CD4-positive, alpha-beta T cell (primary cell): ENCODE data around the gene DNAL1. TPM values are rescaled to one million over a fixed set of nuclear protein-coding genes. Genes with fewer than 3 reads are reported as not detected.

Experiments used
- ATAC-seq: fragments of 200-7000 bp; cut with Tn5 transposase; one replicate; pipeline ENCODE4 v1.10.0; 2022; ENCODE audit warnings: mild to moderate bottlenecking; ENCODE audit not compliant: poor library complexity
- CTCF ChIA-PET: fragments of 350-600 bp; sonication (Branson Sonifier 250); formaldehyde crosslinking; loops from one replicate; lab custom pipeline; 2021; ENCODE audit warnings: antibody characterized with exemption, inconsistent platforms; lab: Charles Lee
- POLR2A ChIA-PET: fragments of 350-600 bp; sonication (Branson Sonifier 250); formaldehyde crosslinking; loops from one replicate; lab custom pipeline; 2021; ENCODE audit warnings: antibody characterized with exemption, inconsistent platforms; lab: Charles Lee
- DNase-seq, 14 experiments: peaks; one replicate each; pipeline ENCODE4 v3.0.0-alpha.2; 2013 to 2020; ENCODE audit warnings: mixed read lengths in 2 of 14
- H3K27ac ChIP-seq, 2 donors: one replicate each; pipeline versions ENCODE4 v1.5.1 to v1.7.0; 2013; ENCODE audit warnings: low read length in 2 of 2, low read depth in 1 of 2, mild to moderate bottlenecking in 1 of 2
- H3K27me3 ChIP-seq, 2 experiments: 1 replicate in 1 of 2; 2 replicates in 1 of 2; pipeline versions ENCODE4 v1.6.1 to v1.7.0; 2013; ENCODE audit warnings: low read length in 2 of 2, control low read depth in 1 of 2, mild to moderate bottlenecking in 1 of 2, moderate library complexity in 1 of 2; ENCODE audit not compliant: insufficient read depth in 2 of 2, control insufficient read depth in 1 of 2
- H3K36me3 ChIP-seq: one replicate; pipeline ENCODE4 v1.6.1; 2013; ENCODE audit warnings: low read length, control low read depth; ENCODE audit not compliant: insufficient read depth
- H3K4me1 ChIP-seq: one replicate; pipeline ENCODE4 v1.6.1; 2013; ENCODE audit warnings: low read length, control low read depth; ENCODE audit not compliant: insufficient read depth
- H3K4me3 ChIP-seq: one replicate; pipeline ENCODE4 v1.5.1; 2013; ENCODE audit warnings: mild to moderate bottlenecking, low read length, moderate library complexity
- H3K9me3 ChIP-seq, 2 experiments: 1 replicate in 1 of 2; 2 replicates in 1 of 2; pipeline versions ENCODE4 v1.6.1 to v1.7.0; 2013; ENCODE audit warnings: low read length in 2 of 2, mild to moderate bottlenecking in 2 of 2, control low read depth in 1 of 2, moderate library complexity in 1 of 2; ENCODE audit not compliant: control insufficient read depth in 1 of 2, insufficient read depth in 1 of 2
- H3K27ac Mint-ChIP-seq: one replicate; pipeline ENCODE4 v1.8.0; 2020; ENCODE audit warnings: mixed read lengths
- H3K27me3 Mint-ChIP-seq: one replicate; pipeline ENCODE4 v1.8.0; 2021; ENCODE audit warnings: mixed read lengths
- H3K36me3 Mint-ChIP-seq: one replicate; pipeline ENCODE4 v1.8.0; 2021; ENCODE audit warnings: low read depth, mixed read lengths
- H3K4me1 Mint-ChIP-seq: one replicate; pipeline ENCODE4 v1.8.0; 2021; ENCODE audit warnings: low read depth, mixed read lengths
- H3K4me3 Mint-ChIP-seq: one replicate; pipeline ENCODE4 v1.8.0; 2020; ENCODE audit warnings: mild to moderate bottlenecking, mixed read lengths
- H3K9me3 Mint-ChIP-seq: one replicate; pipeline ENCODE4 v1.8.0; 2020; ENCODE audit warnings: mixed read lengths
- intact Hi-C, 2 experiments: fragments of 100-400 bp; cut with DNase I in 1 of 2; cut with micrococcal nuclease in 1 of 2; formaldehyde crosslinking; loops; one replicate each; pipeline versions ENCODE4 v1.15.1 to v1.9.0; 2023 to 2025; cut with DNase I, micrococcal nuclease
- total RNA-seq, 174 experiments: library from RNA in 2 of 174; stranded (reverse) in 2 of 174; gene quantifications; one replicate each; pipeline ENCODE4 v1.2.3 and lab custom pipeline; 2021 to 2026
- TF ChIP-seq, protein P1 (sequence below): fragments of 200-600 bp; IDR thresholded peaks from one replicate; pipeline ENCODE4 v1.8.0; 2022; ENCODE audit warnings: antibody characterized with exemption, mild to moderate bottlenecking

DNAL1 gene
- total RNA-seq, 2 experiments from 2014 or later, result 2.9 to 3.7 TPM

DNA sequence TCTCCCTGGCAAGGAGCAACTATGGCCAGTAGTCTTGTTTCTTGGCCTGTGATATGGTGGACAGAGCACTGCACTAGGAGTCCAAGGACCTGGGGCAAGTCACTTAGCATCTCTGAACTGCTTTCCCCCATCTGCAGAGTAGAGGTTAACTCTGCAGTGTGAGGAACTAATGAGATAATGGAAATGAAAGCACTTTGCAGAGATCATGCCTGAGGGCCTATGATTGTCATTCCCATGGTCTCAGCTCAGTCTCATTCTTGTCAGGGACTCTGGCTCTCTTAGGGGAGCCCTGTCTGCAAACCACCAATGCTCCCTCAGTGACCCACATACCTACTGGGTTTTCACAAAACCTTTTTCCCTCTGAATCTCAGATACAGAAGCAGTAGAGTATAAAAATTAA lies 75.8 kb downstream of the DNAL1 start:
- ChIA-PET POLR2A (interaction anchor here (0.8 kb wide), 1 partner anchor 9 kb away, joined by 3 read pairs; no protein-coding TSS in a partner anchor), CTCF (no interaction called here)
- Histone ChIP-seq H3K27ac (no peak overlapping the region), H3K4me1 (peaks cover 23% of the 10 kb centered on the region), H3K9me3 (no peaks in the 10 kb centered on the region), H3K36me3 (peaks cover 90% of the 10 kb centered on the region), H3K4me3 (no peak overlapping the region), H3K27me3 (no peaks in the 10 kb centered on the region)
- no peak overlapping the region for H3K4me3 Mint-ChIP-seq
- H3K27me3 Mint-ChIP-seq, result no peaks in the 10 kb centered on the region
- TF ChIP-seq, protein P1, sequence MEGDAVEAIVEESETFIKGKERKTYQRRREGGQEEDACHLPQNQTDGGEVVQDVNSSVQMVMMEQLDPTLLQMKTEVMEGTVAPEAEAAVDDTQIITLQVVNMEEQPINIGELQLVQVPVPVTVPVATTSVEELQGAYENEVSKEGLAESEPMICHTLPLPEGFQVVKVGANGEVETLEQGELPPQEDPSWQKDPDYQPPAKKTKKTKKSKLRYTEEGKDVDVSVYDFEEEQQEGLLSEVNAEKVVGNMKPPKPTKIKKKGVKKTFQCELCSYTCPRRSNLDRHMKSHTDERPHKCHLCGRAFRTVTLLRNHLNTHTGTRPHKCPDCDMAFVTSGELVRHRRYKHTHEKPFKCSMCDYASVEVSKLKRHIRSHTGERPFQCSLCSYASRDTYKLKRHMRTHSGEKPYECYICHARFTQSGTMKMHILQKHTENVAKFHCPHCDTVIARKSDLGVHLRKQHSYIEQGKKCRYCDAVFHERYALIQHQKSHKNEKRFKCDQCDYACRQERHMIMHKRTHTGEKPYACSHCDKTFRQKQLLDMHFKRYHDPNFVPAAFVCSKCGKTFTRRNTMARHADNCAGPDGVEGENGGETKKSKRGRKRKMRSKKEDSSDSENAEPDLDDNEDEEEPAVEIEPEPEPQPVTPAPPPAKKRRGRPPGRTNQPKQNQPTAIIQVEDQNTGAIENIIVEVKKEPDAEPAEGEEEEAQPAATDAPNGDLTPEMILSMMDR, result no peak
- H3K4me1 Mint-ChIP-seq, result peaks cover 7% of the 10 kb centered on the region
- peaks cover 88% of the 10 kb centered on the region for H3K36me3 Mint-ChIP-seq
- DNase-seq (no peak), ATAC-seq (no peak)
- peak overlapping the region; percentile 33 for H3K27ac Mint-ChIP-seq
- intact Hi-C loops, result loop anchor here in 1 of 2 experiments (10.0 kb wide), 1 partner anchor 164 kb away; the partner anchor contains the start of gene ZNF410
- no peaks in the 10 kb centered on the region for H3K9me3 Mint-ChIP-seq

DNA sequence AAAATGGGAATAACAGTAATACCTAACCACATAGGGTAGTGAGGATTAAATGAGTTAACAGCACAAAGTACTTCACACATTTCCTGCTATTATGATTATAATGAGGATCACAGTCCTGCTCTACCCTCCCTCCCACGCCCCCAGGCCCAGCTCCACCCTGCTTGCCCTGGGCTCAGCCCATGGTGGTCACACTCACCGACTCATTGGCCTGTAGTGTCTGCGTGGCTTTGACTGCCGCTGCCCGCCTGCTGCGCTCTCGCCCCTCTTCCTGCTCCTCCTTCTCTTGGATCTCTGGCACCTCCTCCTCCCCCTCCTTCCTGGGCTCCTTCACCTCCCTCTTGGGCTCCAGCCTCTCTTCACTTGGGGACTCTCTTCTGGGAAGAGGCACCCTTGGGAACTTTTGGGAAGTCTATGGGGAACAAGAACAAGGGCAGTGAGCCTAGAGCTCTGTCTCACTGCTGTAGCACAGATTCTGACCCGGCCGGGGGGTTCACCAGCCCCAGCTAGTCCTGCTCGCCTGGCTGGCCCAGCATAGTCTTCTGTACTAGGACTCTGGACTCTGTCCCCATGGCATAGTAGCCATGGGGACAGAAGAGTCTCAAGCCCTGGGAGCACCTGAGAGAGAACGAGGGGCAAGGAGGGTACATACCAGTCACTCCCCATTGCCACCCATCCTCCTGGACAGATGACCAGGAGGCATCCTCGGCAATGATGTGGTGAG lies 76.5 kb downstream of the DNAL1 start:
- intact Hi-C loops, result loop anchor here in 1 of 2 experiments (10.0 kb wide), 1 partner anchor 164 kb away; the partner anchor contains the start of gene ZNF410
- H3K4me3 ChIP-seq, result no peak overlapping the region
- no peaks in the 10 kb centered on the region for H3K27me3 Mint-ChIP-seq
- H3K27ac ChIP-seq, result no peak overlapping the region
- H3K36me3 Mint-ChIP-seq, result peaks cover 88% of the 10 kb centered on the region
- peak overlapping the region; percentile 34 for H3K27ac Mint-ChIP-seq
- no peaks in the 10 kb centered on the region for H3K9me3 ChIP-seq
- peaks cover 29% of the 10 kb centered on the region for H3K4me1 ChIP-seq
- H3K4me3 Mint-ChIP-seq, result no peak overlapping the region
- TF ChIP-seq, protein P1, result no peak
- no peaks in the 10 kb centered on the region for H3K27me3 ChIP-seq
- DNase-seq (no peak), ATAC-seq (no peak)
- H3K4me1 Mint-ChIP-seq, result peaks cover 7% of the 10 kb centered on the region
- H3K36me3 ChIP-seq, result peaks cover 90% of the 10 kb centered on the region
- ChIA-PET CTCF (no interaction called here), POLR2A (no interaction called here)
- H3K9me3 Mint-ChIP-seq, result no peaks in the 10 kb centered on the region

DNA sequence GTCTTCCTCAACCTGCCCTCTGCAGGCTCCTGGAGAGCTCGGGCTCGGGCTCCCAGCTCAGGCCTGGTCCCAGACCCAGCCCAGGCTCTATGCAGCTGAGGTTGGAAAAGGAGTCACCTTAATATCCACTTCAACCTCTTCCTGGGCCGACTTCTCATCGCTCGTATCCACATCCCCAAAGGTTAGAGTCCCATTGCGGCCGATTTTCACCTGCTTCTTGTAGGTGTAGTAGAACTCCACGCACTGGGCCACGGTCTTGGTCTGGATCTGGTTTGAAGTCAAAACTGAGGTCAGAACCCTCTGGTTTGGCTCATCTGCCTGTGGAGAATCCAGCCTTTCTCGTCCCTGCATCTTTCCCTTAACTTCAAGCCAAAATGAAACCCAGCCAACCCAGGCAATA lies 77.8 kb downstream of the DNAL1 start:
- peak overlapping the region; percentile 4 for H3K27ac Mint-ChIP-seq
- H3K4me1 Mint-ChIP-seq, result peaks cover 7% of the 10 kb centered on the region
- POLR2A ChIA-PET, result interaction anchor here (0.9 to 1.4 kb wide), 2 partner anchors 8 to 64 kb away, joined by 3 to 4 read pairs; partner anchors contain the start of gene PNMA1

More for the DNA sequence above, 77.8 kb downstream of the DNAL1 start:
- no peaks in the 10 kb centered on the region for H3K9me3 ChIP-seq
- TF ChIP-seq, protein P1, result no peak
- H3K36me3 ChIP-seq, result peaks cover 98% of the 10 kb centered on the region
- no peaks in the 10 kb centered on the region for H3K27me3 Mint-ChIP-seq
- CTCF ChIA-PET, result interaction anchor here (0.6 to 1.7 kb wide), 2 partner anchors 19 to 77 kb away, joined by 3 read pairs; no protein-coding TSS in a partner anchor
- H3K36me3 Mint-ChIP-seq, result peaks cover 82% of the 10 kb centered on the region
- DNase-seq, result no peak
- H3K4me3 ChIP-seq, result no peak overlapping the region
- H3K27me3 ChIP-seq, result no peaks in the 10 kb centered on the region
- peaks cover 32% of the 10 kb centered on the region for H3K4me1 ChIP-seq
- intact Hi-C loops, result loop anchor here in 1 of 2 experiments (10.0 kb wide), 1 partner anchor 162 kb away; the partner anchor contains the start of gene ZNF410
- H3K27ac ChIP-seq, result no peak overlapping the region
- no peak for ATAC-seq
- no peaks in the 10 kb centered on the region for H3K9me3 Mint-ChIP-seq
- no peak overlapping the region for H3K4me3 Mint-ChIP-seq
